Measurements from ENCODE around the gene GOLGA7B. TPM values are rescaled to one million over a fixed set of nuclear protein-coding genes. Genes with fewer than 3 reads are reported as not detected.

GOLGA7B gene
- 4.2 to 5.5 TPM (median 5.1 TPM) in 5 replicates for total RNA-seq (2022; extraction: Qiagen RNA extraction; ENCODE audit: low read depth)

GRCh38 chr10:97849687-97850402 is at the start of gene GOLGA7B:
Gene GOLGA7B (plus strand): TSS chr10:97849843. CDS start chr10:97850304, 461 bp downstream.

Other genes with a start within 250 kb of the GOLGA7B start
- gene MORN4, start 216.3 kb upstream of the GOLGA7B start, total RNA-seq (2022; extraction: Qiagen RNA extraction; ENCODE audit: low read depth) = 6.8 to 8.5 TPM (median 7.3 TPM) in 5 replicates
- 27.9 to 32.8 TPM (median 31.9 TPM) in 5 replicates for gene PI4K2A, start 209.2 kb upstream of the GOLGA7B start, total RNA-seq (2022; extraction: Qiagen RNA extraction; ENCODE audit: low read depth)
- 73.6 to 110 TPM (median 82.0 TPM) in 5 replicates for gene AVPI1, start 162.6 kb upstream of the GOLGA7B start, total RNA-seq (2022; extraction: Qiagen RNA extraction; ENCODE audit: low read depth)
- 36.8 to 41.1 TPM (median 39.3 TPM) in 5 replicates for gene MARVELD1, start 136.1 kb upstream of the GOLGA7B start, total RNA-seq (2022; extraction: Qiagen RNA extraction; ENCODE audit: low read depth)
- 23.0 to 27.7 TPM (median 25.1 TPM) in 5 replicates for gene ZFYVE27, start 112.7 kb upstream of the GOLGA7B start, total RNA-seq (2022; extraction: Qiagen RNA extraction; ENCODE audit: low read depth)
- 1.8 to 2.6 TPM (median 2.4 TPM) in 5 replicates for gene SFRP5, start 77.8 kb upstream of the GOLGA7B start, total RNA-seq (2022; extraction: Qiagen RNA extraction; ENCODE audit: low read depth)
- gene CRTAC1, start 180.8 kb downstream of the GOLGA7B start, total RNA-seq (2022; extraction: Qiagen RNA extraction; ENCODE audit: low read depth) = 0.87 to 1.8 TPM (median 1.4 TPM) in 5 replicates